ENCODE data around the gene SRGAP1.

SRGAP1 gene

DNA sequence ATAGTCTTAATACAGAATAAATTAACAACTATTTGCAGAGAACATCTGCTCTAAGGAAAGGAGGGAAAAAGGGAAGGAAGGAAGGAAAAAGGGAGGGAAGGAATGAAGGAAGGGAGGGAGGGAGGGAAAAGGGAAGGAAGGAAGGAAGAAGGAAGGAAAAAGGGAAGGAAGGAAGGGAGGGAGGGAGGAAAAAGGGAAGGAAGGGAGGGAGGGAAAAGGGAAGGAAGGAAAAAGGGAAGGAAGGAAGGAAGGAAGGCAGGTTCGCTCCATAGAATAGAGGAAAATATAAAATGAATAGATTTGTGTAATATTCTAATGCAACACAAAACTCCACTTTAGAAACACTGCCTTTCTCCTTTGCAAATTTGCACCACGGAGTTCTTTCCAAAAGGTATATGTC is 361.0 kb downstream of the SRGAP1 start:
- DNase-seq (ENCODE audit: low spot score): no peak

DNA sequence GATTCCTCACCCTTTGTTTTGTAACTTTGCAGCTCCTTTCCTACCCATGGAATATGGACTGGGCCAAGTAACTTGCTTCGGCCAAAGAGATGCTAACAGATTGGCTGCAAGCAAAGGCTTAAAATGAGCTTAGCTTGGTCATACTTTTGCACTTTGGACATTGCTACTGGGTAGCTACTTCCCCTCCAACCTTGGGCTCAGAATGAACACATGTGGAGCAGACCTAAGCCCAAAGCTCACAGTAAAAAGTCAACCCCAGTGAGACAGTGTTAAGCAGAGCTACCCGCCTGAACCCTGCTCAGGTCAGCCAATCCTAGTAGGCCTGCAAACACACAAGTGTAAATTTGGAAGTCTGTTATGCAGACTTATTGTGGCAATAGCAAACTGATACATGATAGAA is 363.0 kb downstream of the SRGAP1 start:
- no peak for DNase-seq (ENCODE audit: low spot score)
